Activated T-helper 17 cell treated with anti-CD3 and anti-CD28 coated beads, Interleukin-2, amount 50 U/mL, for 72 hours (primary cell): ENCODE measurements around the gene CD55. TPM values are rescaled to one million over a fixed set of nuclear protein-coding genes. Genes with fewer than 3 reads are reported as not detected.

ENCODE experiments used
- ATAC-seq: fragments of 150-1000 bp; cut with Tn5 transposase; replicated peaks from 2 replicates; pipeline ENCODE4 v1.10.0; 2021; ENCODE audit warnings: mild to moderate bottlenecking, moderate library complexity
- H3K27ac Mint-ChIP-seq: one replicate; pipeline ENCODE4 v1.8.0; 2022; ENCODE audit warnings: mixed read lengths
- H3K27me3 Mint-ChIP-seq: one replicate; pipeline ENCODE4 v1.8.0; 2022; ENCODE audit warnings: mixed read lengths
- H3K36me3 Mint-ChIP-seq: one replicate; pipeline ENCODE4 v1.8.0; 2022; ENCODE audit warnings: low read depth, mild to moderate bottlenecking, mixed read lengths
- H3K4me1 Mint-ChIP-seq: one replicate; pipeline ENCODE4 v1.8.0; 2022; ENCODE audit warnings: mixed read lengths
- H3K4me3 Mint-ChIP-seq: one replicate; pipeline ENCODE4 v1.8.0; 2022; ENCODE audit warnings: mild to moderate bottlenecking, mixed read lengths
- H3K9me3 Mint-ChIP-seq: one replicate; pipeline ENCODE4 v1.8.0; 2022; ENCODE audit warnings: mixed read lengths
- total RNA-seq, 2 donors: library from RNA; stranded (reverse); gene quantifications; one replicate each; pipeline ENCODE4 v1.2.3, GENCODE V29; 2022

CD55 gene
- total RNA-seq, 2 donors from 2014 or later = 29.0 to 61.8 TPM

GRCh38 chr1:207352554-207352953 lies 31.1 kb downstream of the CD55 start:
- no peaks in the 10 kb centered on the region for H3K27me3 Mint-ChIP-seq
- H3K27ac Mint-ChIP-seq = no peak overlapping the region
- ATAC-seq = no peak
- peaks cover 19% of the 10 kb centered on the region for H3K4me1 Mint-ChIP-seq
- peaks cover 71% of the 10 kb centered on the region for H3K36me3 Mint-ChIP-seq
- no peak overlapping the region for H3K4me3 Mint-ChIP-seq
- H3K9me3 Mint-ChIP-seq = peaks cover 3% of the 10 kb centered on the region

DNA sequence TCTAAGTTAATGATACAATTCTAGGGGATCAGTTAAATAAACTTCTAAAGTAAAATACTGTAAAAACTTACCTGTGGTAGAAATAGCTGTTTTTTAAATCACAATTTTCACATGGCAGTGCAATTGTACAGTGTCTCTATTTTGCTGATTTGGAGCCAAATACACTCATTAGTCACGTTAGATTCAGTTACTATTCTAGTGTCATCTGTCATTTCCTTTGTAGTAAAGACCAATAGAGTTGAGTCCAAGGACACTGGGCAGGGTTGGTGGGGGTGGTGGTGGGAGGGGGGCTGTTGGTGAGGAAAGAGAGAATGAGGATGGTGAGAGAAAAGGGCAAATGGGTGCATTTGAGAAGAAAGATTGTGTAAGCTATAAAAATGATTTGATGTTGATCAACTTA lies 33.6 kb downstream of the CD55 start:
- H3K9me3 Mint-ChIP-seq = no peaks in the 10 kb centered on the region
- H3K4me3 Mint-ChIP-seq = no peak overlapping the region
- peaks cover 63% of the 10 kb centered on the region for H3K36me3 Mint-ChIP-seq
- H3K27ac Mint-ChIP-seq = no peak overlapping the region
- H3K4me1 Mint-ChIP-seq = peaks cover 11% of the 10 kb centered on the region
- H3K27me3 Mint-ChIP-seq = no peaks in the 10 kb centered on the region
- no peak for ATAC-seq

DNA sequence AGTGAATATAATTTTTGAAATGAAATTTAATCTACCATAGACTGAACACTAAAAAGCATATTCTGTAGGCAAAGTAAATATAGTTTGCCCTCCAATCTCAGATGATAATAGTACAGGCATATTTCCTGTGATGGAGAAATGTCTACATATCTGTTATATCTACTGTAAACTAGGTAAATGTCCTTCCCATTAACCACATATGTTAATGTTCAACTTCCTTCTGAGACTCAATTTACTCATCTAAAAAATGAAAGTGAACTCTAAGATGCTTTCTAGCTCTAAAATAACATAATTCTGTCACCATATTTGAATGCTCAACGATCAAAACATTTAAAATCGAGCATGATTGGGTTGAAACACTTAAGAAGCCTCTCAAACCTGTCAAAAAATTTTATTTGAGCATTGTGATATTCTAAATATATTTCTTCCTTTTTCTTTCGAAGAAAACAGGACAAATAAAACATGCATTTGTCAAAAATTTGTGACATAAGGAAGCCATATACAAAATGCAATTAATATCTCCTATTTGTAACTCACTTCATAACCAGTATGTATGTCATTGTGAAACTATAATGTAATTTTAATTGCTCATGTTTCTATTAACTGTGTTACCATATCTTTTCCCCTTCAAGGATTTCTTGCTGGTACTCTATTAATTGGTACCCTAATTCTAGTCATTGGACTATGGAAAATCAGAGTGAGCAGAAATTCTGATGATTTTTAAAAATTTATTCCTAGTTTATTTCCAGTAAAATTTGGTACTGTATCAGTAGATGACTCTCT lies 34.2 kb downstream of the CD55 start:
- H3K9me3 Mint-ChIP-seq = no peaks in the 10 kb centered on the region
- H3K27me3 Mint-ChIP-seq = no peaks in the 10 kb centered on the region
- H3K4me1 Mint-ChIP-seq = peaks cover 6% of the 10 kb centered on the region
- H3K27ac Mint-ChIP-seq = no peak overlapping the region
- ATAC-seq = no peak
- peaks cover 57% of the 10 kb centered on the region for H3K36me3 Mint-ChIP-seq
- H3K4me3 Mint-ChIP-seq = no peak overlapping the region

- peaks cover 22% of the 10 kb centered on the region for H3K36me3 Mint-ChIP-seq
- H3K27ac Mint-ChIP-seq = no peak overlapping the region
- no peaks in the 10 kb centered on the region for H3K4me1 Mint-ChIP-seq
- no peaks in the 10 kb centered on the region for H3K27me3 Mint-ChIP-seq
- H3K4me3 Mint-ChIP-seq = no peak overlapping the region
- no peak for ATAC-seq
- no peaks in the 10 kb centered on the region for H3K9me3 Mint-ChIP-seq
Measured at GRCh38 chr1:207361029-207361428, 39.6 kb downstream of the CD55 start.

DNA sequence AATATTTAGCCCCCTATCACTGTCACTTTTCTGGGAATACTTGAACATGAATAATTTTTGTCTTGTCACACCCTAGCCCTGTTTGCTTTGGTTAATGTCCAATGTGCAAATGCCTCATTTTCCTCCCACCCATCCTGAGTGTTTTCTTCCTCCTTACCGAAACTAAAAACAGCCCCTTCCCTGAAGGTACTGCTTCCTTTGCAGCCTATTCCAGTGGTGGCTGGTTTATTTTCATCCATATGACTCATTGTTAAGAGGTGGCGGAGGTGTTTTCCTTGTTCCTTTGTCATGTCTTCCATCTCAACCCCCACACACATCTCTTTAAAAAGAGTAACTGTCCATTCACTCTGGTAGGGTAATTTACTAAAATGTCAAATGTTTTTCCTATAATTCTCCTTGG lies 40.4 kb downstream of the CD55 start:
- no peaks in the 10 kb centered on the region for H3K27me3 Mint-ChIP-seq
- H3K4me1 Mint-ChIP-seq = no peaks in the 10 kb centered on the region
- H3K27ac Mint-ChIP-seq = no peak overlapping the region
- no peaks in the 10 kb centered on the region for H3K9me3 Mint-ChIP-seq
- no peak overlapping the region for H3K4me3 Mint-ChIP-seq
- peaks cover 23% of the 10 kb centered on the region for H3K36me3 Mint-ChIP-seq
- no peak for ATAC-seq

GRCh38 chr1:207362962-207363860 lies 41.7 kb downstream of the CD55 start:
- no peak overlapping the region for H3K4me3 Mint-ChIP-seq
- no peaks in the 10 kb centered on the region for H3K9me3 Mint-ChIP-seq
- no peaks in the 10 kb centered on the region for H3K27me3 Mint-ChIP-seq
- no peak overlapping the region for H3K27ac Mint-ChIP-seq
- peaks cover 34% of the 10 kb centered on the region for H3K36me3 Mint-ChIP-seq
- H3K4me1 Mint-ChIP-seq = no peaks in the 10 kb centered on the region
- peak; percentile 90 for ATAC-seq

- H3K27me3 Mint-ChIP-seq = no peaks in the 10 kb centered on the region
- no peak overlapping the region for H3K27ac Mint-ChIP-seq
- no peaks in the 10 kb centered on the region for H3K4me1 Mint-ChIP-seq
- peaks cover 33% of the 10 kb centered on the region for H3K36me3 Mint-ChIP-seq
- H3K9me3 Mint-ChIP-seq = no peaks in the 10 kb centered on the region
- H3K4me3 Mint-ChIP-seq = no peak overlapping the region
- ATAC-seq = peak; percentile 1
Measured at GRCh38 chr1:207363871-207364270, 42.4 kb downstream of the CD55 start.

GRCh38 chr1:207364614-207365013 lies 43.1 kb downstream of the CD55 start:
- Mint-ChIP-seq H3K9me3 (no peaks in the 10 kb centered on the region), H3K36me3 (peaks cover 26% of the 10 kb centered on the region), H3K4me1 (no peaks in the 10 kb centered on the region), H3K27me3 (no peaks in the 10 kb centered on the region), H3K27ac (no peak overlapping the region), H3K4me3 (no peak overlapping the region)
- ATAC-seq = peak; percentile 8

DNA sequence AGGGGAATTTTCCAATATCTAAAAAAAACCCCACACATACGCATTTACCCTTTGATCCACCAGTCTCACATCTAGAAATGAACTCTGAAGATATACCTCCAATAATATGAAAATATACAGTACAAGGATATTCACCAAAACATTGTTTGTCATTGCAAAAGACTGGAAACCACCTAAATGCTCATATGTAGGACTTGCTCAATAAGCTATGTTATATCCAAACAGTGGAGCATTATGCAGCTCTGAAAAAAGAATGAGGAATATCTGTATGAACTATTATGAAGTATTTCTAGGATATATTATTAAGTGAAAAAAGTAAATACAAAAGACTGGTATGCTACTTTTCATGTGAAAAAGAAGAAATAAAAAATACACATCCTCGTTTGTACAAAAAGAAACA lies 43.6 kb downstream of the CD55 start:
- ATAC-seq = no peak
- peaks cover 21% of the 10 kb centered on the region for H3K36me3 Mint-ChIP-seq
- H3K27ac Mint-ChIP-seq = no peak overlapping the region
- H3K4me3 Mint-ChIP-seq = no peak overlapping the region
- no peaks in the 10 kb centered on the region for H3K9me3 Mint-ChIP-seq
- H3K27me3 Mint-ChIP-seq = no peaks in the 10 kb centered on the region
- H3K4me1 Mint-ChIP-seq = no peaks in the 10 kb centered on the region

DNA sequence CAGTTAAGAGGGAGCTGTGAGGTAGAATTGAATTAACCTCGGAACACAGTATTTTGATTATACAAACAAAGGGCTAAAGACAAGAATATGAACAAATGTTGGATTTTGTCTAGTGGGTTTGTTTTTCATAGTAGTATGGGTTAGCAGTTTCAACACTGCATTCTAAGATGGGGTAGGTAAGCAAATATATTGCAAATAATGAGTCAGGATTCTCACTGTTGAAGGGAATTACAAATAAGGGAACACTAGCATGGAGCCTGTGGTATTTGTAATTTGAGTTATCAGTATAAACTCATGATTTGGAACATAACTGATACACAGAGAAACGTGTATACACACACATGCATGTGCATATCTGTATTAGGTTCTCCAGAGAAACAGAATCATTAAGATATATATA lies 44.5 kb downstream of the CD55 start:
- H3K27ac Mint-ChIP-seq = no peak overlapping the region
- H3K36me3 Mint-ChIP-seq = peaks cover 25% of the 10 kb centered on the region
- H3K9me3 Mint-ChIP-seq = no peaks in the 10 kb centered on the region
- H3K4me3 Mint-ChIP-seq = no peak overlapping the region
- no peaks in the 10 kb centered on the region for H3K27me3 Mint-ChIP-seq
- no peak for ATAC-seq
- no peaks in the 10 kb centered on the region for H3K4me1 Mint-ChIP-seq

GRCh38 chr1:207388721-207389120 lies 67.2 kb downstream of the CD55 start:
- Mint-ChIP-seq H3K36me3 (no peaks in the 10 kb centered on the region), H3K27me3 (peaks cover 10% of the 10 kb centered on the region), H3K4me3 (no peak overlapping the region), H3K9me3 (peaks cover 14% of the 10 kb centered on the region), H3K4me1 (no peaks in the 10 kb centered on the region), H3K27ac (no peak overlapping the region)
- ATAC-seq = no peak

- H3K4me3 Mint-ChIP-seq = peak overlapping the region; percentile 20
- H3K27me3 Mint-ChIP-seq = peaks cover 10% of the 10 kb centered on the region
- ATAC-seq = peak; percentile 99
- no peaks in the 10 kb centered on the region for H3K4me1 Mint-ChIP-seq
- H3K36me3 Mint-ChIP-seq = no peaks in the 10 kb centered on the region
- H3K27ac Mint-ChIP-seq = peak overlapping the region; percentile 82
- H3K9me3 Mint-ChIP-seq = peaks cover 6% of the 10 kb centered on the region
Measured at GRCh38 chr1:207389728-207390464, 68.4 kb downstream of the CD55 start.

GRCh38 chr1:207393610-207394009 lies 72.1 kb downstream of the CD55 start:
- ATAC-seq = no peak
- H3K9me3 Mint-ChIP-seq = no peaks in the 10 kb centered on the region
- no peak overlapping the region for H3K4me3 Mint-ChIP-seq
- no peaks in the 10 kb centered on the region for H3K36me3 Mint-ChIP-seq
- peaks cover 8% of the 10 kb centered on the region for H3K27me3 Mint-ChIP-seq
- H3K27ac Mint-ChIP-seq = no peak overlapping the region
- H3K4me1 Mint-ChIP-seq = no peaks in the 10 kb centered on the region

GRCh38 chr1:207396168-207396746 lies 74.8 kb downstream of the CD55 start:
- H3K4me3 Mint-ChIP-seq = no peak overlapping the region
- H3K36me3 Mint-ChIP-seq = no peaks in the 10 kb centered on the region
- ATAC-seq = no peak
- no peak overlapping the region for H3K27ac Mint-ChIP-seq
- H3K4me1 Mint-ChIP-seq = no peaks in the 10 kb centered on the region
- H3K9me3 Mint-ChIP-seq = no peaks in the 10 kb centered on the region
- H3K27me3 Mint-ChIP-seq = peaks cover 8% of the 10 kb centered on the region
